Measurements from ENCODE around the gene ANXA1. TPM values are rescaled to one million over a fixed set of nuclear protein-coding genes. Genes with fewer than 3 reads are reported as not detected.

ANXA1 gene
- total RNA-seq, 1 donor from 2014 or later = 309 TPM

GRCh38 chr9:73162987-73163768, 11.5 kb downstream of the ANXA1 start:
- TF ChIP-seq, protein P1, sequence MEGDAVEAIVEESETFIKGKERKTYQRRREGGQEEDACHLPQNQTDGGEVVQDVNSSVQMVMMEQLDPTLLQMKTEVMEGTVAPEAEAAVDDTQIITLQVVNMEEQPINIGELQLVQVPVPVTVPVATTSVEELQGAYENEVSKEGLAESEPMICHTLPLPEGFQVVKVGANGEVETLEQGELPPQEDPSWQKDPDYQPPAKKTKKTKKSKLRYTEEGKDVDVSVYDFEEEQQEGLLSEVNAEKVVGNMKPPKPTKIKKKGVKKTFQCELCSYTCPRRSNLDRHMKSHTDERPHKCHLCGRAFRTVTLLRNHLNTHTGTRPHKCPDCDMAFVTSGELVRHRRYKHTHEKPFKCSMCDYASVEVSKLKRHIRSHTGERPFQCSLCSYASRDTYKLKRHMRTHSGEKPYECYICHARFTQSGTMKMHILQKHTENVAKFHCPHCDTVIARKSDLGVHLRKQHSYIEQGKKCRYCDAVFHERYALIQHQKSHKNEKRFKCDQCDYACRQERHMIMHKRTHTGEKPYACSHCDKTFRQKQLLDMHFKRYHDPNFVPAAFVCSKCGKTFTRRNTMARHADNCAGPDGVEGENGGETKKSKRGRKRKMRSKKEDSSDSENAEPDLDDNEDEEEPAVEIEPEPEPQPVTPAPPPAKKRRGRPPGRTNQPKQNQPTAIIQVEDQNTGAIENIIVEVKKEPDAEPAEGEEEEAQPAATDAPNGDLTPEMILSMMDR (conservative IDR thresholded peaks at IDR 0.05; ENCODE audit: low read depth, low read length) = no peak
- no peak for DNase-seq (ENCODE audit: low read depth)
- H3K4me3 ChIP-seq (ENCODE audit: low read depth, low read length) = no peak overlapping the region

- no peak for DNase-seq (ENCODE audit: low read depth)
- no peak overlapping the region for H3K4me3 ChIP-seq (ENCODE audit: low read depth, low read length)
- TF ChIP-seq, protein P1 (conservative IDR thresholded peaks at IDR 0.05; ENCODE audit: low read depth, low read length) = no peak
These were observed 14.2 kb downstream of the ANXA1 start for GRCh38 chr9:73165911-73166310.

DNA sequence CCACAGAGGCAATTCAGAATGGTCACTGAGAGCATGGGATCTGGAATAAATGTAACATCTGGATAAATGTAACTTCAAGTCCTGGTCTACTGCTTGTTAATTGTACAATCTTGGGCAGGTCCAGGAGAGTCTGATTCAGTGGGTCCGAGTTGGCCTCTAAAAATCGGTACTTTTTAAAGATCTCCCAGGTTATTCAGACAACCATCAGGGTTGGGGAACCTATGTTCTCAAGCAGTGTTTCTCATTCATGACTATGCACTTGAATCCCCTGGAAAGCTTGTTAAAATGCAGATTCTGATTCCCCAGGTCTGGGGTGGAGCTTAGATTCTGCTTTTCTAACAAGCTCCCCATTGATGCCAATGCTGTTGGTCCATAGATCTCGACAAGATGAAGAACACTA, 14.8 kb downstream of the ANXA1 start:
- DNase-seq (ENCODE audit: low read depth) = no peak
- TF ChIP-seq, protein P1 (conservative IDR thresholded peaks at IDR 0.05; ENCODE audit: low read depth, low read length) = no peak

GRCh38 chr9:73167614-73168013, 15.9 kb downstream of the ANXA1 start:
- DNase-seq (ENCODE audit: low read depth) = no peak
- H3K4me3 ChIP-seq (ENCODE audit: low read depth, low read length) = no peak overlapping the region
- TF ChIP-seq, protein P1 (conservative IDR thresholded peaks at IDR 0.05; ENCODE audit: low read depth, low read length) = no peak

More for the DNA sequence above, 14.8 kb downstream of the ANXA1 start:
- H3K4me3 ChIP-seq (ENCODE audit: low read depth, low read length) = no peak overlapping the region

- no peak overlapping the region for H3K4me3 ChIP-seq (ENCODE audit: low read depth, low read length)
- DNase-seq (ENCODE audit: low read depth) = no peak
- TF ChIP-seq, protein P1 (conservative IDR thresholded peaks at IDR 0.05; ENCODE audit: low read depth, low read length) = no peak
These were observed 16.8 kb downstream of the ANXA1 start for GRCh38 chr9:73168298-73168934.

GRCh38 chr9:73170185-73170957, 18.7 kb downstream of the ANXA1 start:
- no peak overlapping the region for H3K4me3 ChIP-seq (ENCODE audit: low read depth, low read length)
- TF ChIP-seq, protein P1 (conservative IDR thresholded peaks at IDR 0.05; ENCODE audit: low read depth, low read length) = no peak
- no peak for DNase-seq (ENCODE audit: low read depth)
